HL-60 (cell line): ENCODE results near the gene MICB.

ENCODE experiments used
- TF ChIP-seq, protein P1 (sequence below): IDR thresholded peaks from one replicate; pipeline ENCODE4 v1.5.1; 2011; ENCODE audit warnings: low read length, control low read depth, inconsistent platforms; ENCODE audit not compliant: insufficient read depth
- TF ChIP-seq, protein P2 (sequence below): IDR thresholded peaks from 2 replicates; pipeline ENCODE4 v1.6.1; 2012; ENCODE audit warnings: low read depth; ENCODE audit not compliant: insufficient replicate concordance

DNA sequence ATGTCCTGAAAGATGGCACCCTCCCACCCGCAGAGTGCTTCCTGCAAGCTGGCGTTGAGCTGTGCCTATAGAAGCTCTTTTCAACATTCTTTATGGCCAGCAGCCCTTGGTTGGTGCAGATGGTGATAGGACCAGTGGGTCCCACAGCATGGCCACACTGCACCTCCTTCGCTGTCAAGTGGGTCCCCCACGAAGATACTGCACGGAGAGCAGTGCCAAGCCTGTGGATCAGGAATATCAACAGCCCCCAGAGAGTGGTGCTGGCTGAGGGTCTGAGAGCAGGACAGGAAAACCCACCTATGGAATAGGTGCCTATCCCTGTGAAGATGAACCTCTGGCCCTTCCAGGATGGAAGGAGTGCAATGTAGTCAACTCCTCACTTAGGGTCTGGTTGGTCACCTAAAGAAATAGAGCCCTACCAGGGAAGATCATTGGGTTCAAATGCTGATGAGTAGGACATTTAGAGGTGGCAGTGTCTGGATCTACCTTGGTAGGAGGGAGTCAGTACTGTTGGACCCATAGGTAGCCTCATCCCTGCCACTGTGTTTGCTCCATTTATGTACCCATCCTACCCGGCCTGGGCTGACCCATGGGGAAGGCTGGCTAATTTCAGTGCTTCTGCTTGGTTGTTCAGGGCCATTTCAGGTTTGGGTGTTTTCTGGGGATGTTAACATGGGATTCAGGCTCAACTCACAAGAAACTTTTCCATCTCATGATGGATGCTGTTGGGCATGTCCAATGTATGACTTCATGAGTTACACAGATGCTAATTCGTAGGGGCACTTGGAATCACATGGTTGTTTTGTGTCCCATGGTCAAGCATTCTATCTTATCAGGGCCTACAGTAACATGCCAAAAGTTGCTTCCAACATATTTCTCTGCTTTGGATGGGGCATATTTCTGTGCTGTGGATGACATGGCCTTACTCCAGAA lies 33.4 kb upstream of the MICB start:
- TF ChIP-seq, protein P1, sequence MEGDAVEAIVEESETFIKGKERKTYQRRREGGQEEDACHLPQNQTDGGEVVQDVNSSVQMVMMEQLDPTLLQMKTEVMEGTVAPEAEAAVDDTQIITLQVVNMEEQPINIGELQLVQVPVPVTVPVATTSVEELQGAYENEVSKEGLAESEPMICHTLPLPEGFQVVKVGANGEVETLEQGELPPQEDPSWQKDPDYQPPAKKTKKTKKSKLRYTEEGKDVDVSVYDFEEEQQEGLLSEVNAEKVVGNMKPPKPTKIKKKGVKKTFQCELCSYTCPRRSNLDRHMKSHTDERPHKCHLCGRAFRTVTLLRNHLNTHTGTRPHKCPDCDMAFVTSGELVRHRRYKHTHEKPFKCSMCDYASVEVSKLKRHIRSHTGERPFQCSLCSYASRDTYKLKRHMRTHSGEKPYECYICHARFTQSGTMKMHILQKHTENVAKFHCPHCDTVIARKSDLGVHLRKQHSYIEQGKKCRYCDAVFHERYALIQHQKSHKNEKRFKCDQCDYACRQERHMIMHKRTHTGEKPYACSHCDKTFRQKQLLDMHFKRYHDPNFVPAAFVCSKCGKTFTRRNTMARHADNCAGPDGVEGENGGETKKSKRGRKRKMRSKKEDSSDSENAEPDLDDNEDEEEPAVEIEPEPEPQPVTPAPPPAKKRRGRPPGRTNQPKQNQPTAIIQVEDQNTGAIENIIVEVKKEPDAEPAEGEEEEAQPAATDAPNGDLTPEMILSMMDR, result no peak
- TF ChIP-seq, protein P2, sequence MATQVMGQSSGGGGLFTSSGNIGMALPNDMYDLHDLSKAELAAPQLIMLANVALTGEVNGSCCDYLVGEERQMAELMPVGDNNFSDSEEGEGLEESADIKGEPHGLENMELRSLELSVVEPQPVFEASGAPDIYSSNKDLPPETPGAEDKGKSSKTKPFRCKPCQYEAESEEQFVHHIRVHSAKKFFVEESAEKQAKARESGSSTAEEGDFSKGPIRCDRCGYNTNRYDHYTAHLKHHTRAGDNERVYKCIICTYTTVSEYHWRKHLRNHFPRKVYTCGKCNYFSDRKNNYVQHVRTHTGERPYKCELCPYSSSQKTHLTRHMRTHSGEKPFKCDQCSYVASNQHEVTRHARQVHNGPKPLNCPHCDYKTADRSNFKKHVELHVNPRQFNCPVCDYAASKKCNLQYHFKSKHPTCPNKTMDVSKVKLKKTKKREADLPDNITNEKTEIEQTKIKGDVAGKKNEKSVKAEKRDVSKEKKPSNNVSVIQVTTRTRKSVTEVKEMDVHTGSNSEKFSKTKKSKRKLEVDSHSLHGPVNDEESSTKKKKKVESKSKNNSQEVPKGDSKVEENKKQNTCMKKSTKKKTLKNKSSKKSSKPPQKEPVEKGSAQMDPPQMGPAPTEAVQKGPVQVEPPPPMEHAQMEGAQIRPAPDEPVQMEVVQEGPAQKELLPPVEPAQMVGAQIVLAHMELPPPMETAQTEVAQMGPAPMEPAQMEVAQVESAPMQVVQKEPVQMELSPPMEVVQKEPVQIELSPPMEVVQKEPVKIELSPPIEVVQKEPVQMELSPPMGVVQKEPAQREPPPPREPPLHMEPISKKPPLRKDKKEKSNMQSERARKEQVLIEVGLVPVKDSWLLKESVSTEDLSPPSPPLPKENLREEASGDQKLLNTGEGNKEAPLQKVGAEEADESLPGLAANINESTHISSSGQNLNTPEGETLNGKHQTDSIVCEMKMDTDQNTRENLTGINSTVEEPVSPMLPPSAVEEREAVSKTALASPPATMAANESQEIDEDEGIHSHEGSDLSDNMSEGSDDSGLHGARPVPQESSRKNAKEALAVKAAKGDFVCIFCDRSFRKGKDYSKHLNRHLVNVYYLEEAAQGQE, result no peak
